Psoas muscle (tissue), 8 donors: ENCODE measurements around the gene TNS3. TPM values are rescaled to one million over a fixed set of nuclear protein-coding genes. Genes with fewer than 3 reads are reported as not detected.

Source experiments
- ATAC-seq, 4 donors: fragments of 200-7000 bp; cut with Tn5 transposase; one replicate each; pipeline ENCODE4 v1.9.1; 2020; ENCODE audit warnings: moderate library complexity in 3 of 4, mild to moderate bottlenecking in 2 of 4
- DNase-seq, 2 donors: peaks; one replicate each; pipeline ENCODE4 v3.0.0-alpha.2; 2020
- H3K27ac ChIP-seq: fragments of 200-600 bp; one replicate; pipeline ENCODE4 v1.8.0; 2022
- H3K27me3 ChIP-seq, 3 donors: fragments of 200-600 bp in 1 of 3; one replicate each; pipeline versions ENCODE4 v1.6.1 to v1.8.0; 2013 to 2022; ENCODE audit warnings: low read length in 2 of 3, mild to moderate bottlenecking in 2 of 3, moderate library complexity in 1 of 3; ENCODE audit not compliant: insufficient read depth in 3 of 3
- H3K36me3 ChIP-seq, 2 donors: fragments of 200-600 bp in 1 of 2; one replicate each; pipeline versions ENCODE4 v1.6.1 to v1.8.0; 2013 to 2022; ENCODE audit warnings: low read depth in 1 of 2, mild to moderate bottlenecking in 1 of 2, moderate library complexity in 1 of 2; ENCODE audit not compliant: insufficient read depth in 1 of 2
- H3K4me1 ChIP-seq: fragments of 200-600 bp; one replicate; pipeline ENCODE4 v1.8.0; 2022
- H3K4me3 ChIP-seq: fragments of 200-600 bp; one replicate; pipeline ENCODE4 v1.8.0; 2022; ENCODE audit warnings: mild to moderate bottlenecking
- H3K9me3 ChIP-seq: fragments of 200-600 bp; one replicate; pipeline ENCODE4 v1.8.0; 2022
- WGBS, 3 donors: extraction: QIAGEN DNeasy Blood & Tissue Kit; methylation state at CpG; one replicate each; pipeline versions ENCODE4 v1.1.6 to v1.1.7; 2013; 5-methylcytosine and 5-hydroxymethylcytosine counted together
- intact Hi-C, 2 donors: fragments of 100-400 bp; cut with DNase I; formaldehyde crosslinking; loops; one replicate each; pipeline versions ENCODE4 v1.11.0 to v1.14.2; 2022
- polyA plus RNA-seq, 3 donors: library from polyadenylated mRNA; stranded (reverse); fragments of 200-250 nt; gene quantifications; one replicate each; pipeline ENCODE4 v1.2.3, GENCODE V29; 2013
- total RNA-seq, 4 donors: library from RNA; stranded (reverse); fragmentation: NEBNext Ultra II Directional in 2 of 4; extraction: Animal tissue kit (Norgen Biotek cat#: 25700) in 2 of 4; gene quantifications; one replicate each; pipeline versions ENCODE4 v1.2.1 to v1.2.4, GENCODE V29; 2021 to 2023
- TF ChIP-seq, protein P1 (sequence below): fragments of 200-600 bp; IDR thresholded peaks from one replicate; pipeline ENCODE4 v1.8.0; 2022; ENCODE audit warnings: antibody characterized with exemption
- donor health status: healthy with polysubstance abuse.
- donor health status: DM: no; HTN: no; CAD: no; lungs with moderate emphysema.
- donor health status: Bipolar disorder and iron deficiency.
- donor health status: healthy.
- donor health status: DM: yes; HTN: yes; CAD: no.
- donor health status: DM: no; HTN: no; CAD: no.
- donor health status: DM: no; HTN: no; CAD: no.
- donor health status: DM: yes; HTN: yes; CAD: no.

TNS3 gene
- total and polyA plus RNA-seq, 7 donors, result 11.5 to 75.3 (median 35.0) TPM

DNA sequence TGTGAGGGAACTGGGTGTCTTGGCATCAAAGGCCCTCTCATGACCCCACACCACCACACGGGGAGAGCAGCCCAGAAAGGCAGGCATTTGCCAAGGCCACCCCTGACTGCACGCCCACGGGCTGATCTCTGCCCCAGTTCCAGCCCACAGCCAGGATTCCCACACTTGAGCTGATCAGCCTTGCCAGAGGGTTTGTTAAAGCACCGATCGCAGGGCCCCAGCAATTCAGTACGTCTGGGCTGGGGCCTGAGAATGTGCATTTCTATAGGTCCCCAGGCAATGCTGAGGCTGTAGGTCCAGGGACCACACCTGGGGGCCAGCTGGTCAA lies 103.9 kb downstream of the TNS3 start:
- DNase-seq, result no peak
- Histone ChIP-seq H3K9me3 (no peaks in the 10 kb centered on the region), H3K27ac (peak overlapping the region; percentile 39), H3K36me3 (no peaks in the 10 kb centered on the region), H3K27me3 (no peaks in the 10 kb centered on the region), H3K4me1 (peaks cover 32% of the 10 kb centered on the region), H3K4me3 (no peak overlapping the region)
- 18 to 40% (median 27%) methylated on average over 6 of the region's 6 CpGs for WGBS, 3 donors
- TF ChIP-seq, protein P1, sequence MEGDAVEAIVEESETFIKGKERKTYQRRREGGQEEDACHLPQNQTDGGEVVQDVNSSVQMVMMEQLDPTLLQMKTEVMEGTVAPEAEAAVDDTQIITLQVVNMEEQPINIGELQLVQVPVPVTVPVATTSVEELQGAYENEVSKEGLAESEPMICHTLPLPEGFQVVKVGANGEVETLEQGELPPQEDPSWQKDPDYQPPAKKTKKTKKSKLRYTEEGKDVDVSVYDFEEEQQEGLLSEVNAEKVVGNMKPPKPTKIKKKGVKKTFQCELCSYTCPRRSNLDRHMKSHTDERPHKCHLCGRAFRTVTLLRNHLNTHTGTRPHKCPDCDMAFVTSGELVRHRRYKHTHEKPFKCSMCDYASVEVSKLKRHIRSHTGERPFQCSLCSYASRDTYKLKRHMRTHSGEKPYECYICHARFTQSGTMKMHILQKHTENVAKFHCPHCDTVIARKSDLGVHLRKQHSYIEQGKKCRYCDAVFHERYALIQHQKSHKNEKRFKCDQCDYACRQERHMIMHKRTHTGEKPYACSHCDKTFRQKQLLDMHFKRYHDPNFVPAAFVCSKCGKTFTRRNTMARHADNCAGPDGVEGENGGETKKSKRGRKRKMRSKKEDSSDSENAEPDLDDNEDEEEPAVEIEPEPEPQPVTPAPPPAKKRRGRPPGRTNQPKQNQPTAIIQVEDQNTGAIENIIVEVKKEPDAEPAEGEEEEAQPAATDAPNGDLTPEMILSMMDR, result no peak
- intact Hi-C loops, result no loop called here
- no peak for ATAC-seq

DNA sequence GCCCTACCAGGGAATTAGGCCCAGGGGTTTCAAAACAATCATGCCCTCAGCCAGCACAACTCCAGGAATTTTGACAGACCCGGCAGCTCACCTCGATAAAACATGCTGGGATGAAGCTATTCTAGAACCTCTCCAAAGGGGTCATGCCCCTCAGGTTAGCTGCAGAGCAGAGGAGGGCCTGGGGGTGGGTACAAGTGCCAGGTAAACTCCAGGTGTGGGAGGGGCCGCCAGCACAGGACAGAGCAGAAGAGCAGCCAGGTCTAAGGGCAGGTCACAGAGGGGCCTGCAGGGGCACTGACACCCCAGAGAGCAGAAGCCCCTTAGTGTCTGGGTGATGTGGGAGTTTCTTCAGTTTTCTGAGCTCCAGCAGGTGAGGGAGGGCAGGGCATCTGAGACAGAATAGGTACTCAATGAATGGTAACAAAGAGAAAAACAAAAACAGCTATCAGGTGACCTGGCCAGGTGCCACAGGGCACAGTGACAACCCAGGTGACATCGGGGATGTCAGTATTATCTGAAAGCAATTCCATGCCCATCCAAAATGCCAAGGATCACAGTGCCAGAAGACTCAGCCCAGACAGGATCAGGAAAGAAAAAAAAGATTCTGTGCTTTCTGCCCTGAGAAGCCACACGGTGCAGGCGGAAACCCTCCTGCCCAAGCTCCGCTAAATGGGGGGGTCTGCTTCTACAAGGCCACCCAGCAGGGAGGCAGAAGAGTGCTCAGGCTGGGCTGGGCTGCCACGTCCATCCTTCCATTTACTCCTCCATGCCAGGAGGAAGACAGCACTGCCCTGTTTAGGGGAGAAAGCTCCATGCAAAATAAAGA lies 104.5 kb downstream of the TNS3 start:
- Histone ChIP-seq H3K36me3 (no peaks in the 10 kb centered on the region), H3K4me1 (peaks cover 26% of the 10 kb centered on the region), H3K27me3 (no peaks in the 10 kb centered on the region), H3K27ac (peak overlapping the region; percentile 39), H3K9me3 (no peaks in the 10 kb centered on the region), H3K4me3 (no peak overlapping the region)
- TF ChIP-seq, protein P1, result no peak
- no peak for ATAC-seq
- intact Hi-C loops, result no loop called here
- no peak for DNase-seq
- 54 to 69% (median 63%) methylated on average over 8 of the region's 8 CpGs for WGBS, 3 donors

DNA sequence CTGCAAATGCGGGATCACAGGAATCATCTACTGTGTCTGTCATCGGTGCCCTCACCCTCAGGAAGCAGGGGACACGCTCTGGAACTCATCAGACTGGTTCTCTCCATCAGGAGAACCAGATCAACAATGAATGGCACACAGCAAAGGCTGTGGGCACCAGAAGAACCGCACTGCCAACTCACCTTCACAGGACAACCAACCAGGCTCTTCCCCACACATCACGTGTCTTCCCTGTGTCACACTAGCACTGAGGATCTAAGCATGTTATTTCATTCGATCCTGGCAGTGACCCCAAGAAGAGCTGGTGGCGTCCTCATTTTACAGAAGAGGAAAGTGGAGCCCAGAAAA lies 106.1 kb downstream of the TNS3 start:
- 79 to 94% (median 88%) methylated on average over 7 of the region's 7 CpGs for WGBS, 3 donors
- no peak for DNase-seq
- TF ChIP-seq, protein P1, result no peak

DNA sequence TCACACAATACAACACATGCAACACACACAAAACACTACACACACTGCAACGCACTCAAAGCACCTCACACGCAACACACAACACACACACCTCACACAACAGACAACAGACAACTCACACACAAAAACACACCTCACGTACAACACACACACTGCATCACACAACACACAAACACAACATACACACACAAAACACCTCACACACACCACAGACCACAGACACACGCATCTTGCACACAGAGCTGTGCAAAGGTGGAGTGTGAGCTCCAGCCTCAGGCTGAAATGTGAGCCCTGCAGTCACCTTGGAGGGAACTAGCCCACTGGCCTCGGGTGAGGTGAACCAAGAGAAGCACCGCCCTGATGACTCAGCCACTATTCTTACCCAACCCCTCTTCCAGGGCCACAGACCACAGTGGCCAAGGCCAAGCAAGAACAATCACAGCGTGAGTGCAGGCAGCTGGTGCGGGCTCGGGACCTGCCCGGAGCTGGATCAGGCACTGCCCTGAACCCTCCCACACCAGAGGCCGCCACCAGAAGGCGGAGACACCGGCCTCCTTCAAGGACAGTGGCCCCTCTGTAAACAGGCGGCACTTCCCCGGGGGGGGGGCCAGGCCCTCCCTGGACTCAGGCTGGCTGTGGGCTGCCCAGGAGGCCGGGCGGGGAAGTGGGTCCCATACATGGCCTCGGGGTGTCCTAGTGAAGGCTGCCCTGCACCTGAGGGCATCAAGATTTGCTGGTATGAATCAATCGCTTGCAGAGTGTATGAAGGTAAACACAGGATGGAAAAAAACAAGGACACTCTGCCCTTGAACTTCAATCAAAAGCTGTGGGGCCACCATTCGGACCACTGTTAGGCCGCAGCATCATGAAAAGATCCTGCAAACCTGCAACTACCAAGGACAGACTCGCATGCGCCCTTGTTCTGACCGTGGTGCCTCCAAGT lies 106.7 kb downstream of the TNS3 start:
- H3K4me3 ChIP-seq, result no peak overlapping the region
- no peaks in the 10 kb centered on the region for H3K9me3 ChIP-seq
- intact Hi-C loops, result no loop called here
- no peaks in the 10 kb centered on the region for H3K36me3 ChIP-seq
- peak; percentile 92 to 95 for DNase-seq
- WGBS, 3 donors, result 43 to 55% (median 47%) methylated on average over 24 of the region's 24 CpGs
- peaks cover 19% of the 10 kb centered on the region for H3K4me1 ChIP-seq
- H3K27me3 ChIP-seq, result no peaks in the 10 kb centered on the region
- TF ChIP-seq, protein P1, result peak; percentile 19
- H3K27ac ChIP-seq, result peak overlapping the region; percentile 88
- ATAC-seq, result peak; percentile 94 to 96 (median 95)

More for the DNA sequence above, 106.1 kb downstream of the TNS3 start:
- Histone ChIP-seq H3K36me3 (no peaks in the 10 kb centered on the region), H3K9me3 (no peaks in the 10 kb centered on the region), H3K4me3 (no peak overlapping the region), H3K27me3 (no peaks in the 10 kb centered on the region), H3K4me1 (peaks cover 17% of the 10 kb centered on the region), H3K27ac (peak overlapping the region; percentile 88)
- intact Hi-C loops, result no loop called here
- no peak for ATAC-seq
